G401.6 (cell line): ENCODE data around the gene LRRC14B.
"Not testable (repeated sequence)": the region's sequence is repeated elsewhere in the genome, so short reads cannot be mapped to it uniquely, and the experiment has no call there.

Experiments
- FAIRE-seq: peaks from 2 replicates; lab custom pipeline; 2012; peaks lifted over from hg19 to GRCh38; lab: Jason Lieb, UNC

LRRC14B gene

DNA sequence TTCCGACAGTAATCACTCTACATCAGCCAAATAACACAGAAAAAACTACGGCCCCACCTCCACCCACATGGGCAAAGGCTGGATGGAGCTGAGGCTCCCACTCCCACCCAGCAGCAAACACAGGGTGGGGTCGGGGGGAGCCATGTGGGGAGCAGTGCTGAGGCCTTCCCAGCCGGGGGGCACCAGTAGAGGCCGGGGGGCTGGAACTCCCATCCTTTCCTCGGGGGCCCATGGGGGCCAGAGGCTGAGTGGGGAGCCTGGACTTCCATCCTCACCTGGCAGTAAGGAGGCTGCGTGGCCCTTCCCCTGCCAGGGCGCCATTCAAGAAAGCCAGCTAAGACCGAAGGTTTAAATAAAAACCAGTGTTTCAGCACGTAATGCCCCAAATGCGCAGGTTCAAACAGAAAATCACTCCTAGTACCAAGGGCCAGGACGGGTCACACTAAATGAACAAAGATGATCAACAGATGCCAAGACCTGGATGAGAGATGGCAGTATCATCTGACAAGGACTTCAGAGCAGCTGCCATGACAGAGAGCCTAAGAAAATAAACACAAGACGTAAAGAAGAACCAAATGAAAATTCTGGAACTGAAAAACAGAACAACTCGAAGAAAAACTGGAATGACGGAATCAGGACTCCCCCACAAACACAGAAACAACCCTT, 17.3 kb downstream of the LRRC14B start:
- FAIRE-seq, result no peak

DNA sequence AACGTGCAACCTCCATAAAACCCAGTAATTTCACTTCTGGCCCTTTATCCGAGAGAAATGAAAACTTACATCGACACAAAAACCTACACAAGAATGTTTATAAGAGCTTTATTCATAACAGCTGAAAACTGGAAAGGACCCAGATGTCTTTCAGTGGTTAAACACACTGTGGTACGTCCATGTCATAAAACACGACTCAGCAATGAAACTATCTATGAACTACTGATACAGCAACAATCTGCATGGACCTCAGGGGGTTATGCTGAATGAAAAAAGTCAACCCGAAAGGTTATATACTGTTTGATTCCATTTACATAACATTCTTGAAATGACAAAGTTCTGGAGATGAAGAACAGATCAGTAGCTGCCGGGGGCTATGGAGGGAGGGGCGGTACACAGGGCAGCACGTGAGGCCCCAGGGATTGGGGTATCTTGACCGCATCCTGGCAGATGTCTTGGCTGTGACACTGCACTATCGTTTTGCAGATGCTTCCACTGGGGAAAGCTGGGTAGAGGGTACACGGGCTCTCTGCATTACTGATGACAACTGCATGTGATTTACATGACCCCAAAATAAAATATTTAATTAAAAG, 22.6 kb downstream of the LRRC14B start:
- FAIRE-seq, result no peak

DNA sequence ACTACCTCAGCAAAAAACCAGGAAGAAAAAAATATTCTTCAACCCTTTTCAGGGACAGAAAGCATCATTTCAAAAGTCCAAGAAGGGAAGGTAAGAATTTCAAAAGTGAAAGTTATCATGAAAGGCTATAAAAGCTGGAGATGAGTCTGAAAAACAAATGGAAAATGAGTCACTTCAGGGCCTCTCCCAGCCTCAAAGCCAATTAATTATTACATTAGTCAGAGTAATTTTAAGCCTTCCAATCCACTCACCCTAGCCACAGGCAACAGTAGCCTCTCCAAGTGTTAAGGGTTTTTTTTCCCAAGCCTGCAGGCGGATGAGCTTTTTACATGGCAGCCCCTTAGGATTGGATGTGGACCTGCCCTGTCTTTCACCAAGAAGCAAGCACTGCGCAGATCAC, 24.0 kb downstream of the LRRC14B start:
- FAIRE-seq, result not testable (repeated sequence)

DNA sequence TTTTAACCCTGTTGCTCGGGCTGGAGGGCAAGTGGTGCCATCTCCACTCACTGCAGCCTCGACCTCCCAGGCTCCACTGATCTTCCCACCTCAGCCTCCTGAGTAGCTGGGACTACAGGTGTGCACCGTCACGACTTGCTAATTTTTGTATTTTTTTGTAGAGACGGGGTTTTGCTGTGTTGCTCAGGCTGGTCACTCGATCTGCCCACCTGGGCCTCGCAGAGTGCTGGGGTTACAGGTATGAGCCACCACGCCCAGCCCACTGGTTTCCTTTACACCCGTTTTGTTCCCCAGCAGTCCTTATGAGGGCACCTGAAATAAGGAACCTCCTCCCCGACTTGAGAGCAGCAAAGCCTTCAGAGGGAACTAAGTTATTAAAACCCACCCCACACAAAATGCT, 24.8 kb downstream of the LRRC14B start:
- FAIRE-seq, result not testable (repeated sequence)

DNA sequence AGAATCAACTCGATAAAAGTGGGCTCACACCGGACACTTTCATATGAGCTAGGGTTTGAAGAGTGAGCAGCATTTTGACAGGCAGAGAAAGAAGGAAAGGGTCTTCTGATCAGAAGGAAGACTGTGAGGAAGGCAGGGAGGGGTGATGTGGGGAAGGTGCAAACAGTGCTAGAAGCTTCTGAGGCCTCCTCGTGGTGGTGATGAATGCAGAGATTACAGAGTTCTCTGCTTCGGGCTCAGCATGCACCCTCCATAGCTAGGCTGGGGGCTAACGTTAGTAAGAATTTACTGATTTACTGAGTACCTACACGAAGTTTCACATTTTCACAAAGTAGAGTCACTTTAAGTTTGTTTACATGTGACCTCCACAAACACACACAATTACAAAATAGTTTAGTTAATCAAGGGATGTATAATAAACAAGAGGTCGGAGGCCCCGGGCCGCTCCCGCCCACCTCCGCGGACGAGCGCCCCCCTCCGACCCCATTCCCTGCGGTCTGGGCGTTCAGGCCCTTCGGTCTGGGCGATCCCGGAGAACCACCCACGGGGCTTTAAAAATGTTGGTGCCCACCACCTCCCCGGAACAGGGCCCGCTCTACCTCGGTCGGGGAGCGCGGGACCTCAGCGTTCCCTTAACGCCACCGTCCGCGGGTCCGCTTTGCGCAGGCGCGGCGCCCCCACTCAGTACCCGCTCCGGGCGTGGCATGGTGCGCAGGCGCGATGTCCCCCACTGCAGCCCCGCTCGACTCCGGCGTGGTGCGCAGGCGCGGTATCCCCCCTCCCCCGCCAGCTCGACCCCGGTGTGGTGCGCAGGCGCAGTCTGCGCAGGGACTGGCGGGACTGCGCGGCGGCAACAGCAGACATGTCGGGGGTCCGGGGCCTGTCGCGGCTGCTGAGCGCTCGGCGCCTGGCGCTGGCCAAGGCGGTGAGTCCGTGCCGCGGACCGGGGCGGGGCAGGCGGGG, 26.5 kb downstream of the LRRC14B start, which contains the start of the genes CCDC127 and SDHA:
Gene CCDC127 (minus strand): TSS at position 660 of the 963 bp plus-strand sequence. CDS start 1,304 bp downstream, outside the sequence.
Gene SDHA (plus strand): TSS at position 827 of the 963 bp plus-strand sequence. CDS start 36 bp downstream, at position 863.
- FAIRE-seq, result not testable (repeated sequence)

DNA sequence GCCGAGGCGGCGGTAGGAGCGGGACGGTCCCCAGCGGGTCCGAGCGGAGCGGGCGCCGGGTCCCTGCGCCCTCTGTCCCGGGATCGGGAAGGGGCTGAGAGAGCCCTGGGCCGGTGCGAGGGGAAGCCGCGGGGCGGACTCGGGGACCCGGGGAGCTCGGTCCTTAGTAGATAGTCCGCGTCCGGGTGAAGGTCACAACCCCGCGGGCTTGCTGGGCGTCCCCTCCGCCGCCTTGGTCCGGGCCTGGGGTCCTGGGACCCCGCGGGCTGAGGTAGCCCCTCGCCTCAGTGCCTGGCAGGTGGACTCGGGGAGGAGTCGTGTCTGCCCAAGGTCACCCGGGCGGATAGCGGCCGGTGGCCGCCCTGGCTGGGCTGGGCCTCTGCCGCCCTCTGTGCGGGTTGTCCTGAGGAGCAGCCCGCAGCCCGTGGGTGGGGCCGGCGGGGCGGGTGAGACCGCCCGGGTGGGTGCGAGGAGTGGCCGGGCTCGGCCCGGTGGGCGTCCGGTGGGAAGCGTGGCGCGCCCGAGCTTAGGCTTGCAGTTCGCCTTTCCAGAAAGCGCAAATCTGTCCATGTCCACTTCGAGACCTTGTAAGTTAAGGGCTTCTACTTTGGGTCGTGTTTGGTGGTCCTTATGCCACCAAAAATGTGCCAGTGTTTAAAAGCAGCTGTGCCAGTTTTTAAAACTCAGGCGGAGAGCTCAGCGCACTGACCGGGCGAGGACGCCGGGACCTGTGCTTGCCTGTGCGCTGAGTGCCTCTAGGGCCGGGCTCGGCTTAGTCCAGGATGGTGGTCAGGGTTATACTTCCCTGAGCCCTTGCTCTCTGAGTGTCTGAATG, 27.4 kb downstream of the LRRC14B start:
- FAIRE-seq, result no peak

DNA sequence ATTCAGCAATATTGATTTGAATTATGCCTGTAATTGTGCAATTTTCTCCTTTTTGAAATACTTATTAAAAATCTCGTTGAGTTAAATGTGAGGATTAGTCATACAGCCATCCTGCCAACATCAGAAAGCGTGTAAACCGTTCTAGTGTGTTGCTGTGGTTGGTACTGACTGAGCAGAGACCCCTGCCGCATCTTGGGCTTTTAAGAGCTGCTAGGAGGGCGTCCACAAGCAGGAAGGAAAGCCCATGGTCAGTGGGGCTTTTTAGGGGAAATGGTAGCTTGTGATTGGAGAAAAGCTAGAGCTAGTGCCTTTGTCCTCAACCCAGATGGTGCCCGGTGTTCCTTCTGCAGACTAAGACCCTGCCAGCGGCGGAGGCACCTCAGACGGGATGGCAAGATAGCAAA, 28.2 kb downstream of the LRRC14B start:
- no peak for FAIRE-seq

DNA sequence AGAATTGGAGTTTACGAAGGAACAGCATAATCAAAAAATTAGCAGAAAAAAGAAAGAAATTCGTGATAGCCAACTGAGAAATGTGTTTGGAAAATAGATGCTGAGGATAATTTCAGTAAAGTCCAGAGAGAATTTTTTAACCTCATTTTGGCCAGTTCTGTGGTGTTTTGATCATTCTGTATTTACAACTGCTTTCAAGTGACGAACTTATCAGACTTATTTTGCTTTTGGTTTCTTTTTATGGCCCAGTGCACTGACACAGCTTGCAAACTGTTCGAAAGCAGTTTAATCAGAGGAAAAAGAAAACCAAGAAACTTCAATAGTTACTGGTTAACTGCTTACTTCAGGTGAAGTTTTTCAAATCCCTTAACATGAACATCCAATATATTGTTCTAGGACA, 28.7 kb downstream of the LRRC14B start:
- FAIRE-seq, result no peak

DNA sequence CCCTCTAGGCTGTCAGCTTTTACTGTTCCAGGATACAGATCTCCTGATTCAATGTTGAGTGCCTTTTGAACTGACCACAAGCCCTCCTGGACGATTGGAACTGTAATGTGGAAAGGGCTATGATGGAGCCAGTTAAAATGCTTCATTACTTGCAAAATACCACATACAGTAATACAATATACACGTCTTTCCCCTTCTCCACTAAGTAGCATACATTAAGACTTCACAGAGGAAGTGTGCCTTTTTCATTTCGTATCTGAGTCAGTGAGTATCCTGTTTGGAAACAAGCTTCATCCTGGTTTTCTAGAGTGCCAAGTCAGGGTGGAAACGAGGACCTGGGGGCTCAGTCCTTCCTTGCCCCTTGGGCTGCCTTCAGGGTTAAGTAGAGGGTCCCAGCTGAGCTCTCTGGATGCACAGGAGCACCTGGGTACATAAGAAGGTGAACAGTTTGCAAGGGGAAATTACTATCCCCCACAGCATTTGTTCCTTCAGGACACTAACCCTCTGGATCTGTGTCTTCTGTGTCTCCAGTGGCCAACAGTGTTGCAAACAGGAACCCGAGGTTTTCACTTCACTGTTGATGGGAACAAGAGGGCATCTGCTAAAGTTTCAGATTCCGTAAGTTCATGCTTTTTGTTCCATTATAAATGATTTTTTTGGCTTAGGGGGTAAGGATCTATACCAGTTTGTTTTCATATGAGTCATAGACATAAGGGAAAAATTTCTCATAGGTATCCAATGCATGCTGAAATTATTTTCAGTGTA, 31.8 kb downstream of the LRRC14B start:
- FAIRE-seq, result not testable (repeated sequence)

DNA sequence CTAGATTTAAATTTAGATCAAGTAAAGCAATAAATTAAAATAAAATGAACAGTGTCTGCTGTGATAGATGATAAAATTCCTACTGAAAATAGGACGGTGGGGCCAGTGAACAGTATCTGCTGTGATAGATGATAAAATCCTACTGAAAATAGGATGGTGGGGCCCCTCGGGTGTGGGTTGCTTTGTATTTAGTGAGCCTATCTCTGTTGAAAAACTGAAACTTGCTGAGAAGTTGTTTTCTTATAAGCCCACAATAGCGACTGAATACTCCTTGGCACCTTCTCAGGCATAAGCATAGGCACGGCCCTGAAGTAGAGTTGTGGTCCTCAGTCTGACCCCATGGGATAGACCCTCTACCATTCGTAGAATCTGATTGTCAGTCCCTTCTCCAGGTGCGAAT, 32.5 kb downstream of the LRRC14B start:
- FAIRE-seq, result no peak

DNA sequence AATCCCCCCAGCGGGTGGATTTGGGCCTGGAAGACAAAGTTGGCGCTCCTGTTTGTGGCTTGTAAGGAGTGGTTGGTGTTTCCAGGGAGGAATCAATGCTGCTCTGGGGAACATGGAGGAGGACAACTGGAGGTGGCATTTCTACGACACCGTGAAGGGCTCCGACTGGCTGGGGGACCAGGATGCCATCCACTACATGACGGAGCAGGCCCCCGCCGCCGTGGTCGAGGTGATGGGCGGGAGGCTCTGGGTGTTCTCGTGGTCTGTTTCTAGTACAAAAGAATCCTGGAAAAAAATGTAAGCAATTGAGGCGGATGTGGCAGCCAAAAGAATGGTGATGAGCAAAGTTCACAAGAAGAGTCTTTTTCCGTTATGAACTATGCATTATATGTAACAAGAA, 34.0 kb downstream of the LRRC14B start:
- no peak for FAIRE-seq

DNA sequence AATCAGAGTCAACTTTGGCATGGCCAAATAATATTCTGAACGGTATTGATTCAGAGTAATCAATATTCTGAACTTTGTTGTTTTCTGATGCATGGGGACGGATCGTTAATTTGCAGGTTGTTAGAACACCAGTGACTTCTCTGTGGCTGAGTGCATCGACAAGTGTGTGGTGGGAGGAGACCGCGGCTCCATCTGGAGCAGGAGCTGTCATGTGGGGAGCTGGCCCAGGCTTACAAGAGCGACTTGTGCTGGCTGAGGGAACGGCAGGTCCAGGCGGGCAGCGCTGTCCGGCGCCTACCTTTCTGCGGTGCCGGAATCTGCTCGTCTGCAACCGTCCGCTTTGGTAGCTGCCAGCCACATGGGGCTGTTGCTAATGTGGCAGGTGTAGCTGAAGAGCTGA, 36.1 kb downstream of the LRRC14B start:
- FAIRE-seq, result not testable (repeated sequence)

DNA sequence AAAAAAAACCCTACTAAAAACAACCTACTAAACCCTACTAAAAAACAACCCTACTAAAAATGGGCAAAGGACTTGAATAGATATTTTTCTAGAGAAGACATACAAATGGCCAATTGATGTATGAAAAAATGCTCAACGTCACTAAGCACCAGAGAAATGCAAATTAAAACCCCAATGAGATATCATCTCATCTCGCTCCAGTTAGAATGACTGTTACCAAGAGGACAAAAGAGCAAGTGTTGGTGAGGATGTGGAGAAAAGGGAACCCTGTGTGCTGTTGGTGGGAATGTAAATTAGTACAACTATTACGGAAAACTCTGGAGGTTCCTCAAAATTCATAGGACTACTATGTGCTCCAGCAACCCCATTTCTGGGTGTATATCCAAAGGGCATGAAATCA, 37.6 kb downstream of the LRRC14B start:
- no peak for FAIRE-seq

DNA sequence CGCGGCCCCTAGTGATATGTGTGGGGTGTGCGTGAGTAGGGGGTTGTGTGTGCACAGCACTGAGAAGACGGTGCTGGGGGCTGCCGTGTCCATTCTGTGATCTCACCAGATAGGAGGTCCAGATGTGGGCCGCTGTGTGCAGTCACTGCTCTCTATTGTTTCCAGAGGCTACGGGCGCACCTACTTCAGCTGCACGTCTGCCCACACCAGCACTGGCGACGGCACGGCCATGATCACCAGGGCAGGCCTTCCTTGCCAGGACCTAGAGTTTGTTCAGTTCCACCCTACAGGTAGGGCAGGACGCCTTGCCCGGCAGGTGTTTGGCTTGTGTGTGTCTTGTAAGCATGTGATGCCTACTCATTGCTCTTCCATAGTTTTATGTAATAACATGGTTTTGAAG, 39.4 kb downstream of the LRRC14B start:
- FAIRE-seq, result no peak

DNA sequence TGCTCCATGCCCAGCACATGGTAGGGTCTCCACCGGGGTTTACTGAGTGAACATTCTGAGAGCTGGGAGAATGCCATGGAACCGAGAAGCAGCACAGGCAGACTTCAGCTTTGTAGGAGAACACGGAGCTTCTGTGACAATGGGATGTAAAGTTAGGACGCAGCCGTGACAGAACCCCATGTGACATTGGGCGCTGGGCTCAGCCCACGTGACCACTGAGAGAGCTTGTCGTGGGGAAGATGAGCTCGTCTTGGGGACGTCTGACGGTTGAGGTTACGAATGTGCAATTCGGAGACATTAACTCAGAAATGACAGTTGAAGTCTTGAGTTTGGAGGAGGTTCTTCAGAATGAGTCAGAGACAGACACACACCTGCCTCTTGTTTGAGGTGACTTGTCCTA, 40.4 kb downstream of the LRRC14B start:
- FAIRE-seq, result no peak

DNA sequence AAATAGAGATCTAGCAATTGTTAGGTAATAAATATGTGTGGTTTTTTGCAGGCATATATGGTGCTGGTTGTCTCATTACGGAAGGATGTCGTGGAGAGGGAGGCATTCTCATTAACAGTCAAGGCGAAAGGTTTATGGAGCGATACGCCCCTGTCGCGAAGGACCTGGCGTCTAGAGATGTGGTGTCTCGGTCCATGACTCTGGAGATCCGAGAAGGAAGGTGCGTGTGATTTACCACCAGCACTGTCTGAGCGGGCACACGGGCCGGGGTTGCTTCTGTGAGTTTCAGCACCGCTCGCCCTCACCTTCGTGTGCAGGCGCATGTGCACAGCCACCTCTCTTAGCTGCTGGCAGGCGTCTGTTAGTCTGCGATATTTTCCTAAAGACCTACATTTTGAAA, 42.1 kb downstream of the LRRC14B start:
- not testable (repeated sequence) for FAIRE-seq

DNA sequence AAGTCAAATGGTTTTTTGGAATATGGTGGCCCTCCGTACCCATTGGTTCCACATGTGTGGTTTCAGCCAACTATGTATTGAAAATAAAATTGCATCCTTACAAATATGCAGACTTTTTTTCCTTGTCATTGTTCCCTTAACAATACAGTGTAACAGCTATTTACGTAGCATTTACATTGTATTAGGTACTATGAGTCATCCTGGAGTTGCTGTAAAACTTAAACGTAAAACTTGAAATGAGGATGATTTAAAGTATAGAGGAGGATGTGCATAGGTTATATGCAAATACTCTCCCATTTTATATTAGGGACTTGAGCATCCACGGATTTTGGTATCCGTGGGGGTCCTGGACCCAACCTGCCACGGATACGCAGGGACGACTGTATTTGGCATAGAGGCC, 43.2 kb downstream of the LRRC14B start:
- no peak for FAIRE-seq

DNA sequence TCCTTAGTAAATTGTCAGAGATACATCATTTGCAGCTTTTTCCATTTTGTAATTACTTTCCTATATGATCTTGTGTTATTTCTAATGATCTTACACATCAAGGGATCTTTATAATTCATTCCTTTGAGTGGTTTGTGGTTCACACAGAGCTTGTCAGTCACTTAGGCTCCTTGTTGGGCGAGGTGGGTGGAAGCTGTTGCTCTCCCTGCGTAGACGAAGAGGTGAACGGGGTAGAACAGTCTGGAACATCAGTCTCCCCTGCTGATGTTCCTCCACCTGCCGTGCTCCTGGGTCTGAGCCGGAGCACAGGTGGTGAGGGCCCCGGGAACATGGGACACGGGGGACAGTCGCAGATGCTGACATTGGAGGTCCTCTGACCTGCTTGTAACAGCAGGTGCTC, 44.2 kb downstream of the LRRC14B start:
- FAIRE-seq, result not testable (repeated sequence)

DNA sequence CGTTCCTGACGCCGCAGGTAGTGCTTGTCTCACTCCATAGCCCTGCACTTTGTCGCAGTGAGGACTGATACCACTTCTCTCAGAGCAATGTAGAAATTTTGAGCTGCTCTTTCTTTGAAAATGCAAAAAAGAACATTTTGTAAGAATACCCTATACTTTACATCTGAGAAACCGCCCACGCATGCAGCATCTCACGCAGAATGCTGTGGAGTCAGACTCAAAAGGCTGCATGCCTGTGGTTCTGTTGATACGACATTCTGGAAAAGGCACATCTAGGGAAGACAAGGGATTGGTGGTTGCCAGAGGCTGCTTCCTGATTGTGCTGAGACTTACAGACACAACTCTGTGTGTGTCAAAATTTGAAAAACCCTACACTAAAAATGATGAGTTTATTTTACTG, 46.6 kb downstream of the LRRC14B start:
- not testable (repeated sequence) for FAIRE-seq

DNA sequence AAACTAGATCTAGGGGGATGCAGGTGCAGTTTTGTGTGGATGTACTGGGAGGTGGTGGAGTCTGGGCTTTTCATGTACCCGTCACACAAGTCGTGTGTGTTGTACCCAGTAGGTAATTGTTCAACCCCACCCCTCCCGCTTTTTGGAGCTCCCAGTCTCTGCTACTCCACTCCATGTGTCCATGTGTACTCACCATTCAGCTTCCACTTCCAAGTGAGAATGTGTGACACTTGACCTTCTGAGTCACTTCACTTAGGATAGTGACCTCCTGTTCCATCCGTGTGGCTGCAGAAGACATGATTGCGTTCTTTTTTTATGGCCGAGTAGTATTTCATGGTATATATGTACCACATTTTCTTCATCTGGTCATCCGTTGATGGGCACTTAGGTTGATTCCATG, 49.3 kb downstream of the LRRC14B start:
- not testable (repeated sequence) for FAIRE-seq

DNA sequence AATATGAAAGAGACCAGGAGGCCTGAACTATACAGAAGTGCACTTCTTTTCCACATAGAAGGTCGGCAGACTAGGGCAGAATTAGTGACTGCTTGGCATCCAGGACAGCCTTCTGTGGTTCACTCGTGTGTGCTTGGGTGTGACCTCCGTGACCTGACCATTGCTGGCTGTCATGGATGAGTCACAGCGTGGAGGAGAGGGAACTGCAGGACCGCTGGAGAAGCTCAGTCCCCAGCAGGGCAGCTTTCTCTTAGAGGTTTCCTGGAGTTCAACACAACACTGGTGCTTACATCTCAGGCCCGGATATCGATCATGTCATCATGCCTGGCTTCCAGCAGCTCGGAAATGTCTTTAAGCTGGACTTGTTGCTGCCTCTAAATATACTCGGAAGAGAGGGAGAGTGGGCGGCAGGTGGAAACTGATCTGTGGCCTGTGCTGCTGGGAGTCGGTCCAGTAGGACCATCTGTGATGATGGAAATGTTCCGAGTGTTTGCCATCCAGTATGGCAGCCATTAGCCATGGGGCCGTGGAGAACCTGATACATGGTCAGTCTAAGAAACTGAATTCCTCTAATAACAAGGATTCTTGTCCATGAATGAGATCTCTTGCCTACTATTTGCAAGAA, 49.9 kb downstream of the LRRC14B start:
- FAIRE-seq, result not testable (repeated sequence)
